GM10266 (cell line): ENCODE data around the gene PKIG.

Source experiments
- DNase-seq: peaks from one replicate; pipeline ENCODE4 v3.0.0; 2012; ENCODE audit errors: extremely low spot score
- CTCF ChIP-seq: IDR thresholded peaks from 2 replicates; pipeline ENCODE4 v1.5.1; 2012; ENCODE audit warnings: mild to moderate bottlenecking, low read depth; ENCODE audit not compliant: control insufficient read depth, insufficient read depth; ENCODE audit errors: missing control alignments

PKIG gene

GRCh38 chr20:44594730-44595129 lies 12.4 kb downstream of the PKIG start:
- DNase-seq, result no peak
- TF ChIP-seq CTCF, result no peak

- DNase-seq, result no peak
These were observed 13.6 kb downstream of the PKIG start for GRCh38 chr20:44596010-44596409.

GRCh38 chr20:44596876-44597275 lies 14.5 kb downstream of the PKIG start:
- no peak for DNase-seq
- TF ChIP-seq CTCF, result no peak

More at GRCh38 chr20:44596010-44596409, 13.6 kb downstream of the PKIG start:
- TF ChIP-seq CTCF, result no peak

- TF ChIP-seq CTCF, result no peak
- DNase-seq, result no peak
These were observed 15.1 kb downstream of the PKIG start for GRCh38 chr20:44597516-44597915.

- no peak for TF ChIP-seq CTCF
- no peak for DNase-seq
These were observed 15.6 kb downstream of the PKIG start for GRCh38 chr20:44597930-44598329.

GRCh38 chr20:44598423-44599305 lies 16.3 kb downstream of the PKIG start:
- DNase-seq, result no peak
- peak; percentile 30 for TF ChIP-seq CTCF

GRCh38 chr20:44599715-44600114 lies 17.3 kb downstream of the PKIG start:
- no peak for TF ChIP-seq CTCF
- no peak for DNase-seq
